Left kidney (tissue), 2 donors: ENCODE data around the gene ZDHHC8. TPM values are rescaled to one million over a fixed set of nuclear protein-coding genes. Genes with fewer than 3 reads are reported as not detected.

Experiments used
- DNase-seq: peaks from one replicate; pipeline ENCODE4 v3.0.0-alpha.2; 2013
- polyA plus RNA-seq: library from polyadenylated mRNA; unstranded; fragments of 120-200 nt; gene quantifications from one replicate; pipeline ENCODE4 v1.2.1, GENCODE V29; 2013; ENCODE audit not compliant: insufficient read length

Gene ZDHHC8
- polyA plus RNA-seq, 1 donor: 37.9 TPM

DNA sequence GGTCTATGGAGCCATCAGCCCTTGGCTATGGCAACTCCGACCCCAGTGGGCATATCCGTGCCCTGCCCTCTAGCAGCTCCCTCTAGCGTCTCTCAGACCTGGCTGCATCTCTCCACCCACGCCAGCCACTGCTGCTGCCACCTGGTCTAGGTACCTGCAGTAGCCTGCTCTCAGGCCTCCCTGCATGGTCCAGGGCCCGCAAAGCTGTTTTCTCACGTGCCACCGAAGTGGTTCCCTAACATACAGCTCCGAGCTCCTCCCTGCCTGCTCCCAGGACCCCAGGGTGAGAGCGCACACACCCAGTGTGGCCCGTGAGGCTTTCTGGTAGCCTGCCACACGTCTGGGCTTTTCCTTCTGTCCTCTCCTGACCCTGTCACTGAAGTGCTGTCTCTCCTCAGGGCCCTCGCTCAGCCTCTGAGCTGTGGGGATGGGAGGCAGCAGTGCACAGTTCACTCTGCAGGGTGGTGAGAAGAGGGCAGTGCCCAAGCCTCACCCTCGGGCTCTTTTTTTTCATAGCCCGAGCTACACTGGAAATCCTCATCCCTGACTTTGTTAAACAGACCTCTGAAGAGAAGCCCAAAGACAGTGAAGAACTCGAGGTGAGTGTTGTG lies 37.3 kb upstream of the ZDHHC8 start:
- no peak for DNase-seq

GRCh38 chr22:20095521-20095920 lies 36.1 kb upstream of the ZDHHC8 start:
- no peak for DNase-seq

- DNase-seq: no peak
Measured at GRCh38 chr22:20096574-20097420, 34.8 kb upstream of the ZDHHC8 start.

GRCh38 chr22:20099099-20099711 lies 32.4 kb upstream of the ZDHHC8 start:
- DNase-seq: no peak

DNA sequence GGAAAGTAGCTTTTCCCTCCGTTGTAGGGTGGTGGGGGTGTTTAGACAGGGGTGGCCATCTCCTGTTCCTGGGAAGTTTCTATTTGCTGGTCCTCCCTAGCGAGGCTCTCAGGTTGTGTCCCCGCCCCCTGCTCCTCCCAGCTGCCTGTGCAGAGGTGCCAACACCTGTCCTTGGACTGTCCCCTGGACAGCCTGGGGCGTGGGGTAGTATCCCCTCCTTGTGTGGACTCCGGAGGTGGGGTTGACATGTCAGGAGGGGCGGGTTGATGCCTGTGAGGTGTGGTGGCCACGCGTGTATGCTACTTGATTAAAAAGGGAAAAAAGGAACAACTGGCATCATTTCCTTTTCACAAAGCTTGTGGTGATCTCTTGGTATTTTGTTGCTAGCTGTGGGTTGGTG lies 30.0 kb upstream of the ZDHHC8 start:
- DNase-seq: no peak

DNA sequence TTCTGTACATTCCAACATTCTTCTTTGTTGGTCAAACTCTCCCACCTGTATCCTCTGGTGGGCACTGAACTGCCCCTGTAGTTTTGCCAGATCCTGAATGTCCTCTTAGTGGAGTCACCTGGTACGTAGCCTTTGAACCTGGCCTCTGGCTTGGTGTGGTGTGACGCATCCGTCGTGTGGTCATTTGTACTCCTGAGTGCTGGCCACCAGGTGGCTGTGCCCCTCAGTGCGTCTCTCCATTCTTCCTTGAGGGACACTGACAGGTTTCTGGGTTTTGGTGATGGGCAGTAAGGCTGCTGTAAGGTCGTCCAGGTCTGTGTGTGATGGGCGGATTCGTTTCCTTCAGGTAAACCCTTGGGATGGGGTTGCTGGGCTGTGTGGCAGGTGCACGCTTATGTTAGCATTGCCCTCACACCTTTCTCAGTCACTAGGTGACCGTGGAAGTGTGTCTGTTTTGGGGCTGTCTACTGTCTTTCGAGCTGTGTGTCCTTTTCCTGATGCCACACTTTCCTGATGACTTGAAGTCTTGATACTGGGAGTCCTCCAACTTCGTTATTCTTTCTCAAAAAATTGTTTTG lies 29.3 kb upstream of the ZDHHC8 start:
- DNase-seq: no peak

DNA sequence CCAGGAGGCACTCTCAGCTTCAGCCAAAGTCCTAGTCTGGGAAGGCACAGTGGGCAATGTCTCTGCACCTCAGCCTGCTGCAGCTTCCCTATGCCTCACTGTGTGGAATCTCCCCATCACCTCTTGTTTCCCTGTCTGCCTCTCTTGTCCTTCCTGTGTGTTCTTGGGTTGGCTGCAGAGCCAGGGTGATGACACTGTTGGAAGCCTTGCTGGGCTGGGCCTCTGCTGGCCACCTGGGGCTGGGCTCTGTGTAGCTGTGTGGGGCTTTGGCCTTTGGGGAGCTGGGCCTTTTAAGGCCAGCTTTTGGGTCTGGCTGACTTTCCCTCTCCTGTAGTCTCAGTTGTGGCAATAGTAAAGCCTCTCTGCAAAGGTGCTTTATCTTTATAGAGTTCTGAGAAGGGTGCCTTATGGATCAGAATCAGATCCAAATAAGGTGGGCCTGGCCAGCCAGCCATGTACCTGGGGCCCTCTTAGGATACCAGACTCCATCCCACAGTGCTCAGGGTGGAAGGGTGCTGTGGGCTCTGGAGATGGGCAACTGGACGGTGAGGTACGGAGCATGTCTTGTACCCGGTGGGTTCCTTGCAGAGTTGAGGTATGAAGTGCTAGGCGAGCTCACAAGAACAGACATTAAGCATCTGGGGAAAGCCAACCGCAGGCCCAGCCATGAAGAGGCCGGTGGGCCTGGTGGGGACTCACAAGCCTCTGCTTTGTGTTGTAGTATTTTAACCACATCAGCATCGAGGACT lies 26.0 kb upstream of the ZDHHC8 start:
- DNase-seq: no peak

DNA sequence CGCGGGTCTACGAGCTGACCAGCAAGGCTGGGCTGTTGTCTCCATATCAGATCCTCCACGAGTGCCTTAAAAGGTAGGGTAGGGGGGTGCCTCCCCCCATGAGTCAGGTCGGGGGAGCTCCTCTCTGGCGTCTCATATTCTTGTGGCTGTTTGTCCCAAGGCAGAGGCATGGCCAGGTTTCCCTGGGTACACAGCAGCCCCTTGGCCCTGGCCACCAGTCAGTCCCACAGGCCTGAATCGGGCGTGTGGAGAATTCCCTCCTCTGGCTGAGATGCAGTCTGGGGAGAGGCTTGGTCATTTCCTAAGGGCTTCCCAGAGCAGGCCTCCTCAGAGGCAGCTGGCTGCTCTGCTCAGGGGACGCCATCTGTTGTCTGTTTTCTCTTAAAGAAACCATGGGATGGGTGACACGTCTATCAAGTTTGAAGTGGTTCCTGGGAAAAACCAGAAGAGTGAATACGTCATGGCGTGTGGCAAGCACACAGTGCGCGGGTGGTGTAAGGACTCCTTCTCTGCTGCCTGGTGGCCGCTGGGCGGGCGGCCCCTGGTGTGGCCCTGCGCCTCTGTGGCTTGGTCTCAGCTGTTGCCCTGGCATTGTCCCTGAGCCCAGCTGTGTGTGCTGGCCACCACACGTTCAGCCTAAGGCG lies 25.3 kb upstream of the ZDHHC8 start:
- no peak for DNase-seq

- DNase-seq: no peak
Measured at GRCh38 chr22:20106849-20107237, 24.8 kb upstream of the ZDHHC8 start.

GRCh38 chr22:20107471-20107901 lies 24.1 kb upstream of the ZDHHC8 start:
- no peak for DNase-seq

DNA sequence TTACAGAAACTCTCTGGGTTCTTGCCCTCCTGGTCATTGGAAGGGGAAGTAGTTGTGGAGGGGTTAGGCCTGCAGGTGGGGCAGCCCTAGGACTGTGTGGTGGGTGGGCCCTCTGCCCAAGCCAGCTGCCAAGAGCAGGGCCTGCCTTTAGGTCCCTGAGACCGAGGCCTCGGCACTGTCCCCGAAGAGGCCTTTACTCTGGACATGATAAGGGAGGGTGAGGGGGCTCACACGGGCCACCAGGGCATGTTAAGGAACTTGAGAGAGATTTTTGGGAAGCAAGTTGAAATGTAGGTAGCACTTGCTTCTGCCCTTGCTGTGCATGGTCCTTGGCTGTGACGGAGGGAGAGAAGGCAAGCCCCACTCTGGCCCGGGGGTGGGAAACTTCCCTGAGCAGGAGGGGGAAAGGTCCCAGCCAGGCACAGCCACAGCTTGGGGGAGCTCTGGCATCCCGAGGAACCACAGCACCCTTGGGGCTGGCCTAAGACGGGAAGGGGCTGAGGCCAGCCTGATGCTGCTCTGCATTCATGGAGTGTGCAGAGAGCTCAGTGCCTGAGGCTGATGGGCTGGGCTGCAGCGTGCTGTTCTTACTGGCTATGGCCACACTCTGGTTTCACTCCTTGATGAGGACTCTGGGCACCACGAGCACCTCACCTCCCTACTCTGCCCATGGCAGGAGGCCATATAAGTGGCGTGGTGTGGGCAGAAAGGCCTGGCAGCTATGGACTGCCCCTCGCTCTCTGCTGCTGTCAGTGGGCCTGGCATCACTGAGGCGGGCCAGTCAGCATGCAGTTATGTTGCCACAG lies 23.4 kb upstream of the ZDHHC8 start:
- no peak for DNase-seq

GRCh38 chr22:20108757-20109230 lies 22.8 kb upstream of the ZDHHC8 start:
- no peak for DNase-seq

DNA sequence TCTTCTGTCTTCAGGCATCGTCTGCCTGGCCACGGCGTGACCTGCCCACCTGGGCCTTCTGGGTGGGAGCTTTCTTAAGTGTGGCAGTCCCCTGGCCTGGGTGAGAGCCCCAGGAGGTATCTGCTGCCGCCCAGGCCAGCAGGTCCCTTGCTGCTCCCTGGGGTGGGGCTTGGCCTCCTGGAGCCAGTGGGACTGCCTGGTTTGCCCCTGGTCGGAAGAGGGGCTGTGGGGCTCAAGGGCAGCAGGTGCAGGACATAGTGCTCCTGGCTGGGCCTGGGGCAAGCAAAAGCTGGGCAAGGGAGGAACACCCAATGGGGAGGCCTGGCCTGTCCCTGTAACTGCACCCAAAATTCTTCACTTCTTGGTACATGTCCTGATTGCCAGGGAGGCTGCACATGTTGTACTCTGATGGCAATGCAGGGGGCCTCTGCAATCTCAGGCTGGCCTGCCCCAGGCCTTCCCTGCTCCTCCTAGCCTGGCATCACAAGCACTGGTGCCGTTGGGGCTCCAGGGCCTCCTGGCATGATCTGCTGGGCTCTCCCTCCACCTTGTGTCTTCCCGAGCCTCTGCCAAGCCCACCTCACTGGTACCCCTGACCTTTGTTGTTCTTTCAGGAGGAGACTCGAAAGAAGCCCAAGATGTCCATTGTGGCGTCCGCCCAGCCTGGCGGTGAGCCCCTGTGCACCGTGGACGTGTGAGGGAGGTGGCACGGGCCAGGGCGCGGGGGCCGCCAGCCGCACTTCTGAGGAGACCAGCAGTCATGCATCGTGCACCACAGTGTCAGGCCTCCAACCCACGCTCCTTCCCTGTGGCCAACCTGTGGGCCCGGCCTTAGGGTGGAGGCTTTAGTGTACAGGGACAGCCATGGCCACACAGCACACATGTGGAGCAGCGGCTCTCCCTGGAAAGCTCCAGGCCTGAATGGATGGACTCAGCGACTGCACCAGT lies 21.9 kb upstream of the ZDHHC8 start:
- DNase-seq: no peak

DNA sequence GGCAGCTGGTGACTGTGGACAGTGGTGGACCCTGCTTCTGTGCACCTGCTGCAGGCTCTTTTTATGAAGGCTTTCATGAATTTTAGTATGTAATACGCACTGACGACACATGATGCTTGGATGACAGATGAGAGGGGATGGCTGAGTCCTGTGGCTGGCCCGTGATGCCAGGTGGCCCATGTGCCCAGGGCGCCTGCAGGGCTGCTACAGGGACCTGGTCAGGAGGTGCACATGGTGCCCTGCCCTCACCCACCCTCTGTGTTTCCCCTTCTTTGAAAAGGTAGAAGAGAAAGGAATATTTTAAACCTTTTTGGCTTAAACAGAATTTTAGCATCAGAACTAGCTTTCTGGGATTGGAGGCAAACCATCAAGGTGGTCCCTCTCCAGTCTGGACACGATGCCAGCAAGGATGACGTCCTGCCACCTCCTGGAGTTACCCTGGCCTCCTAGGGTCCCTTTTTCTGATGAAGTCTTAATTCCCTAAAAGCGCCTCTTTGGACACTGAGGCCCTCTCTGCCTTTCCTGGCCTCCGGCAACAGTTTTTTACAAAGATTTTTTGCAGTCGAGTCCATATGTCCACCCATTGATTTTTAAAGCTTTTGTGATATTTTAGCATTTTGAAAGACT lies 21.1 kb upstream of the ZDHHC8 start:
- DNase-seq: no peak

- DNase-seq: no peak
Measured at GRCh38 chr22:20111045-20111688, 20.4 kb upstream of the ZDHHC8 start.

GRCh38 chr22:20111689-20112622 lies 19.6 kb upstream of the ZDHHC8 start:
- DNase-seq: no peak
